ENCODE data around the gene DNM2.

GRCh38 chr19:10788146-10788545, 70.3 kb downstream of the DNM2 start:
- no peak for TF ChIP-seq CTCF (CRISPR knock-in tag; IDR thresholded peaks at IDR 0.05)
- TF ChIP-seq POLR2AphosphoS5 (IDR thresholded peaks at IDR 0.05; ENCODE audit: low read depth, low read length): no peak
- no peak for TF ChIP-seq FOSL1 (CRISPR knock-in tag; IDR thresholded peaks at IDR 0.05; ENCODE audit: borderline replicate concordance)
- TF ChIP-seq GABPA (IDR thresholded peaks at IDR 0.05; ENCODE audit: low read depth, low read length): no peak
- no peak for TF ChIP-seq GABPA (CRISPR knock-in tag; IDR thresholded peaks at IDR 0.05; ENCODE audit: low read depth)
- TF ChIP-seq NCOA5 (CRISPR knock-in tag; IDR thresholded peaks at IDR 0.05): no peak
- no peak for TF ChIP-seq RCOR2 (CRISPR knock-in tag; IDR thresholded peaks at IDR 0.05)
- no peak for TF ChIP-seq SMC3 (IDR thresholded peaks at IDR 0.05; ENCODE audit: low read length)
- TF ChIP-seq SUZ12 (IDR thresholded peaks at IDR 0.05; ENCODE audit: low read depth, low read length): no peak
- no peak for TF ChIP-seq ZNF768 (CRISPR knock-in tag; IDR thresholded peaks at IDR 0.05)
- no peak for TF ChIP-seq SIN3B (IDR thresholded peaks at IDR 0.05; ENCODE audit: low read length)
- TF ChIP-seq ZNF124 (CRISPR knock-in tag; IDR thresholded peaks at IDR 0.05): no peak

All from HepG2 (cell line).